Body of pancreas (tissue), 4 donors: ENCODE data around the gene RABGGTA.

ENCODE experiments used
- POLR2A ChIP-seq, 3 donors: fragments of 450-650 bp; IDR thresholded peaks; one replicate each; pipeline ENCODE4 v1.6.1; 2016; ENCODE audit warnings: antibody characterized with exemption in 3 of 3, mild to moderate bottlenecking in 2 of 3
- TF ChIP-seq, protein P1 (sequence below), 7 experiments: fragments of 450-650 bp in 4 of 7; fragments of 200-600 bp in 3 of 7; sonication (generic) in 3 of 7; IDR thresholded peaks; one replicate each; pipeline ENCODE4 v1.5.1; 2016 to 2019; ENCODE audit warnings: antibody characterized with exemption in 7 of 7

DNA sequence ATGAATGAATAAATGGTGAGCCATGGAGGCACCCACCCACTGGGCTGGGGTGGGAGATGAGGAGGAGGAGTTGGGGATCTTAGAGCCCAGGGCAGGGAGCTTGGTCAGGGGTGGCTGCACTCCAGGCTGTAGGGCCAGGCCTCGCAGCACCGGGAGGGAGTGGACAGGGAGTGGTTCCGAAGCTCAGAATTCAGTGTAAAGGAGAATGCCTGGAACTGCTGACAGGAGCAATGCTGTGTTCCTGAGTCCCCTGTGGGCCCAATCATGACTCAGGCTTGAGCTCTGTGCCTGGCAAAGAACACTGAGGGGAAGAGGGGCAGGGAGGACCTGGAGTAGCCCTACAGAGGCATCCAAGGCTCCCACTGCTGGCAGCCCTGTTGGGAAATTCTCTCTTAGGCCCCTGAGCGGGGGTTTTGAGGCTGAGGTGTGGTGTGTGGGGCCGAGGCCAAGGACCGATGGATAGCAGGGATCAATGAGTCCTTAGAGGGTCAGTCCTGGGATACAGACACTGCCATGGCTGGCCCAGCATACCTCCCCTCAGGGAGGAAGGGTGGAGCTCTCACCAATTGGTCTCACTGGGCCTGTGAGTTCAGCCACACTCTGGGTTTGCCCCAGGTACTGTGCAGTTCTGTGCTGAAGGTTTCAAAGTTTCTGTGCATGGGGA lies 9.5 kb upstream of the RABGGTA start:
- no peak for TF ChIP-seq POLR2A (IDR thresholded peaks at IDR 0.05)
- TF ChIP-seq, protein P1, sequence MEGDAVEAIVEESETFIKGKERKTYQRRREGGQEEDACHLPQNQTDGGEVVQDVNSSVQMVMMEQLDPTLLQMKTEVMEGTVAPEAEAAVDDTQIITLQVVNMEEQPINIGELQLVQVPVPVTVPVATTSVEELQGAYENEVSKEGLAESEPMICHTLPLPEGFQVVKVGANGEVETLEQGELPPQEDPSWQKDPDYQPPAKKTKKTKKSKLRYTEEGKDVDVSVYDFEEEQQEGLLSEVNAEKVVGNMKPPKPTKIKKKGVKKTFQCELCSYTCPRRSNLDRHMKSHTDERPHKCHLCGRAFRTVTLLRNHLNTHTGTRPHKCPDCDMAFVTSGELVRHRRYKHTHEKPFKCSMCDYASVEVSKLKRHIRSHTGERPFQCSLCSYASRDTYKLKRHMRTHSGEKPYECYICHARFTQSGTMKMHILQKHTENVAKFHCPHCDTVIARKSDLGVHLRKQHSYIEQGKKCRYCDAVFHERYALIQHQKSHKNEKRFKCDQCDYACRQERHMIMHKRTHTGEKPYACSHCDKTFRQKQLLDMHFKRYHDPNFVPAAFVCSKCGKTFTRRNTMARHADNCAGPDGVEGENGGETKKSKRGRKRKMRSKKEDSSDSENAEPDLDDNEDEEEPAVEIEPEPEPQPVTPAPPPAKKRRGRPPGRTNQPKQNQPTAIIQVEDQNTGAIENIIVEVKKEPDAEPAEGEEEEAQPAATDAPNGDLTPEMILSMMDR (IDR thresholded peaks at IDR 0.05), result no peak
